GM19438 (cell line): ENCODE data around the gene CREBRF.
"Not testable (repeated sequence)": the region's sequence is repeated elsewhere in the genome, so short reads cannot be mapped to it uniquely, and the experiment has no call there.

Experiments used
- ATAC-seq: cut with Tn5 transposase; IDR thresholded peaks from one replicate; pipeline ENCODE4 v1.9.1; 2021; ENCODE audit warnings: low read depth; ENCODE audit not compliant: unreplicated experiment

Gene CREBRF

GRCh38 chr5:173033923-173034322 is 22.2 kb upstream of the CREBRF start:
- ATAC-seq: no peak

- peak; percentile 61 for ATAC-seq
These were observed 20.0 kb upstream of the CREBRF start for GRCh38 chr5:173035904-173036707.

- ATAC-seq: no peak
These were observed 17.0 kb upstream of the CREBRF start for GRCh38 chr5:173039188-173039587.

- ATAC-seq: no peak
These were observed 16.2 kb upstream of the CREBRF start for GRCh38 chr5:173039964-173040363.

GRCh38 chr5:173041881-173042762 is 14.0 kb upstream of the CREBRF start:
- no peak for ATAC-seq

DNA sequence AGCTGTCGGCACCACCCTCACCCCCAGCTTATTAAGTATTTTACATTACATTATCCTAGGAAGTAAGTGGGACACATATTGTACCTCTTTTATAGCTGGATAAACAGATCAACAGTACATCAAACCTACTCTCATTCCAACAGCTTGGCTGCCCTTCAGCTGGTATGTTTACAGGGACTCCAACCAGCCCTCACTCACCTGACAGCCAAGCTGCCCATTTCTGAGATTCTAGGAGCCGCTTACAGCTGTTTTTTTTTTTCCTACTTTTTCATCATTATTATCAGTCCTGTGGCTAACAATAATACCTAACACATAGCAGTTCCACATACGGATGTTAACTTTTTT is 13.4 kb upstream of the CREBRF start:
- ATAC-seq: no peak

DNA sequence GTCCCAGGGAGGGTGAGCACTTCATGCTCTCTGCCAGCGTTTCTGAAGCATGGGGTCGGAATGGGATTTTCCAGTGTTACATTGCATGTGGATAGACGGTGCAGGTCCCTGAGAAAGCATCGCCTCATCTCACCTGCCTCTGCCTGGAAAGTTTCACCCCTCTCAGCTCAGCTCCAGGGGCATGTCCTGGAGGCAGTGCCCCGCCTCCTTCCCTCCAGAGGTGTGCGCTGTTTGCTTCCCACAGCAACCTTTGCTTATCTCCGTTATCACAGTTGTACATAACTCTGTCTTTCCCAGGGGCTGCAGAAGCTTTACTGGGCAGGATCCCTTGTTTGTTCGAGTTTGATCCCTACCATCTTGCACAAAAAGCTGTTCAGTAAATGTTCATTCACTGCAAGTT is 10.7 kb upstream of the CREBRF start:
- ATAC-seq: no peak

DNA sequence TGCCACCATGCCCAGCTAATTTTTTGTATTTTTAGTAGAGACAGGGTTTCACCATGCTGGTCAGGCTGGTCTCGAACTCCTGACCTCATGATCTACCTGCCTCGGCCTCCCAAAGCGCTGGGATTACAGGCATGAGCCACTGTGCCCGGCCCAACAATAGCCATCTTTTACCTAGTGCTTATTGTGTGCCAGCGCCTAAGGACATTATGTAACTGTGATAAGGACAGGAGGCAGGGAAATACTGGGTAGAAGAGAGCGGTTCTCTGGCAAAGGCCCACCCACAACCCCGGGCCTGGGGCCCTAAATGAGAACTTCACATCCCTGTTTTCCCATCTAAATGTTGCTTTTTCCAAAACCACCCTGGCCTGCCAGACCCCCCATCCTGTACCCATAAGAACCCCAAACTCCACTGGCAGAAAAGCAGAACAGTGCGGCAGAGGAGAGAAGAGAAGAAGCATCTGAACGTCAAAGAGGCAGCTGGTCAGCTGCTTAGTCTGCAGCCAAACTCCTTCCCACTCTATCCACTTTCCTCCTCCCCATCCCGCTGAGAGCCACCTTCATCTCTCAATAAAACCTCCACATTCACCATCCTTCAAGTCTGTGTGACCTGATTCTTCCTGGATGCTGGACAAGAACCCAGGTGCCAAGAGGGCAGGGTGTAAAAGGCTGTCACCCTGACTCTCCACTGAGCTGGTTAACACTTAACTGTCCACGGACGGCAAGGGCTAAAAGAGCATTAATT is 8.9 kb upstream of the CREBRF start:
- ATAC-seq: not testable (repeated sequence)

GRCh38 chr5:173047838-173048105 is 8.4 kb upstream of the CREBRF start:
- ATAC-seq: no peak

- ATAC-seq: no peak
These were observed 5.4 kb upstream of the CREBRF start for GRCh38 chr5:173050791-173051190.

- ATAC-seq: no peak
These were observed 4.4 kb upstream of the CREBRF start for GRCh38 chr5:173051746-173052145.

- ATAC-seq: no peak
These were observed 3.1 kb upstream of the CREBRF start for GRCh38 chr5:173053041-173053440.

DNA sequence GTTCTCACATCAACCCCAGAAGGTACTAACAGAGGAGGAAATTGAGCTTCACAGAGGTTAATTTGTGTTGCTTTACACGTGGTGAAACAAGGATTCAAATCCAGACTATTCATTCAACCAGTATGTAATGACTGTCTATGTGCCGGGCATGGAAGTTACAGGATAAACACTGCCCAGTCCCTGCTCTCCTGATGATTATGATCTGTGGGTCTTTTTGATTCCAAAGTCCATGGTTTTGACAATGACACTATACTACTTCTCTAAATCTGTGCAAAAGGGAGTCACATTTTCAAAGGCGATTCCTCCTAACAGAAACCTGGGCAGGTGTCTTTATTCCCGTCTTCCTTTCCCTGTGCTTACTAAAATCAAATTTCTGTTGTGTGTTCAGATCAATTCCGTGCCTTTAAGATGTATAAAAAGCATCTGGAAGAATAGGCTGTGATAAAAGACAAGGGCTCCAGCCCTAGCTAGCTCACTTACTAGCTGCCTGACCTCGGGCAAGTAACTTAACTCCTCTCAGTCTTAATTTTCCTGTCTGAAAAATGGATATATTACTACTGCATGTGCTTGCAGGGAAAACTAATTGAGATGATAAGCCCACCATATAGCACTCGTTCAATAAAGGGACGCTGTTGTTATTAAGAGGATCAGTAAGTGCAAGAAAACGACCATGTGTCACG is 970 bp upstream of the CREBRF start:
- no peak for ATAC-seq

DNA sequence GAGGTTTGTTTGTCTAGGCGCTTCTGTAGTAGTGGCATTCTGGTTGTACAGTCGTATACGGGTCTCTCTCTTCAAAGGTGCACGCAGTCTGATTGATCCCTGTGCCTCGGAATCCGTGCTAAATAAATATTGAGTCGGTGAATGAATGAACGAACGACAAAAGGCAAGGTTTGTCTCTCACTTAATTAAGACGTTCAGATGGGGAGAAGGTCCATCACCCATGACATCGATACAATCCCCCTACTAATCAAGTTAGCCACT is 500 bp upstream of the CREBRF start:
- ATAC-seq: no peak

DNA sequence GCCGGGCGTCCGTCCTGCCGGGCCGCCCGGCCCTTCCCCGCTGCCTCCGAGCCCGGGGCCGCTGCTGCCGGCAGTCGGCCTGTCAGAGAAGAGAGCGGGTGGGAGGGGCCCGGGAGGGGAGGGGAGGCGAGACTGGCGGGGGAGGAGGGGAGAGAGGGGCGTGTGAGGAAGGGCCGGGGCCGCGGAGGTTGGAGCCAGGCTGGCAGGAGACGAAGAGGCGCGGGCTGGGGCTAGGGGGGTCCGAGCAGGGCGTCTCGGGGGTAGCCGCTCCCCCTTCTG is 570 bp downstream of the CREBRF start:
- peak; percentile 34 for ATAC-seq

- ATAC-seq: peak; percentile 78
These were observed 1.1 kb downstream of the CREBRF start for GRCh38 chr5:173057062-173057924.

- no peak for ATAC-seq
These were observed 6.0 kb downstream of the CREBRF start for GRCh38 chr5:173062141-173062540.

DNA sequence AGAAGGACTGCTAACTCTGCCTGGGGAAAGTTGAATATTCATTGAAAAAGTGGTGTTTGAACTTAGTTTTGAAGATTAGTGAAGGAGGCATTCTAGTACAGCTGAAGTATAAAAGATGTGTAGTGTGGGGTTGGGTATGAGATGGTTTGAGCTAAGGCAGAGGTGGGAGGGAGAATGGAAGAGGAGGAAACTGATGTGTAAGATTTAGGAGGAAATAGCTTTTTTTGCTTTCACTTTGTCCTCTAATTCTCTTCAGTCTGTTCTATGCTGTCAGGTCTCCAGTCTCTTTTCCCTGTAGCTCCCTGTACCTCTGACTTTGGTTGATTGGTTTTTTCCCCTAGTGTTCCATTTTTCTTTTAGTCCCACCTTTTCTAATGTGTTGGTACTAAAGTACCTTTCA is 9.0 kb downstream of the CREBRF start:
- ATAC-seq: no peak

DNA sequence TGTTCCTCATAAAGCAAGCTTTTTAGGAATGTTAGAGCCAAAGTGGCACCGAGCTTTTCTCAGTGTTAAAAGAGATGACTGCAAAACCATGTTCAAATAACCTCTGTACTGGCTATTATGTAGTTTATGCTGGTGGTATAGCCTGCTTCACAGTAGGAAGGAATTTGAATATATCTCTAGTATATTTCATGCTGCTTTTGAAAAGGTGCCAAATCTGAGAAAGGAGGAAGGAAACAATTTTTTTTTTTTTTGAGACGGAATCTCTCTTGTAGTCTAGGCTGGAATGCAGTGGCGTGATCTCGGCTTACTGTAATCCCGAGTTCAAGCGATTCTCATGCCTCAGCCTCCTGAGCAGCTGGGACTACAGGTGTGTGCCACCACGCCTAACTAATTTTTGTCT is 13.5 kb downstream of the CREBRF start:
- no peak for ATAC-seq

DNA sequence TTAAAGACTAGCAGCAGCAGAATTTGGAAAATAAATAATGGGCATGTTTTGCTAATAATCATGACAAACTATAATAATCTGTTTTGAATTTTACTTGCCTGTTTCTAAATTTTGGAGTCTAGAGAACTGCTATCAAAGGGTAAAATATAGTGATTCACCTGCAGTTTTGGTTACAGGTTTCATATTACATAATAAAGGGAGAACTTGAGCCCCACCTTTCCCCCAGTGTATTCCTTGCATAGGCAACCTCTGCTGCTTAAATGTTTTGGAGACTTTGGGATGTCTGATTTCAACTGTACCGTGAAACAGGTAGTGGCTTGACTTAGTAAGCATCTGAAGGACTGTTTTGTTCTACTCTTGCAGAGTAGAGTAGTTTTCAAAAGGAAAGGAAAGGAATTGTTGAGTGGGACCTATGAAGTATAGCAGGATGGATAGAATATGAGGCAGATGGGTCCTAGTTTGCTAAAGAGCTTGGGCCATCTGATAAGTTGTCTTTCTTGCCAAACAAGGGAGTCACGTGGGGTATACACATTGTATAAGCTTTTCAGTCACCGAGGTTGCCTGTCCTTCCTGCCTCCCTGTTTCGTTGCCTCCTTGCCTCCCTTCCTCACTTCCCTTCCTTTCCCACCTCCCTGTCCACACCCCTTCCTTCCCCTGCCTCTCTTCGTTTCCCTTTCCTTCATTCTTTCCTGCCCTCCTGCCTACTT is 19.1 kb downstream of the CREBRF start:
- no peak for ATAC-seq
